Measurements from ENCODE around the gene VTI1A.

GRCh38 chr10:112851181-112851580 is 404.2 kb downstream of the VTI1A start:
- TF ChIP-seq HDAC2 (IDR thresholded peaks at IDR 0.05; ENCODE audit: borderline replicate concordance in 1 of 2, low read depth in 2 of 2, low read length in 2 of 2) (no peak), CTCF (IDR thresholded peaks at IDR 0.05; ENCODE audit: control extremely low read depth in 1 of 3, insufficient read depth in 1 of 3, low read depth in 1 of 3, low read length in 3 of 3) (no peak), TCF12 (IDR thresholded peaks at IDR 0.05; ENCODE audit: low read depth, low read length) (no peak), CREB1 (IDR thresholded peaks at IDR 0.05) (no peak), USF2 (IDR thresholded peaks at IDR 0.05; ENCODE audit: low read length) (no peak), POU5F1 (IDR thresholded peaks at IDR 0.05; ENCODE audit: low read depth, low read length) (no peak), ATF3 (IDR thresholded peaks at IDR 0.05; ENCODE audit: insufficient read depth, low read depth, low read length) (no peak), KDM5A (IDR thresholded peaks at IDR 0.05; ENCODE audit: low read length) (no peak), HDAC6 (IDR thresholded peaks at IDR 0.05; ENCODE audit: low read depth, low read length) (no peak), POLR2A (IDR thresholded peaks at IDR 0.05; ENCODE audit: control extremely low read depth in 1 of 2, low read depth in 2 of 2, low read length in 2 of 2) (no peak)
